GM12891 (cell line): Measurements from ENCODE around the gene TUT4.
"Not testable (repeated sequence)": the region's sequence is repeated elsewhere in the genome, so short reads cannot be mapped to it uniquely, and the experiment has no call there.

Experiments used
- DNase-seq: peaks from one replicate; pipeline ENCODE4 v3.0.0; 2011; ENCODE audit warnings: low spot score; ENCODE audit not compliant: insufficient read length
- FAIRE-seq: peaks from 2 replicates; lab custom pipeline; 2011; peaks lifted over from hg19 to GRCh38; lab: Jason Lieb, UNC
- PAX5 ChIP-seq: IDR thresholded peaks from 2 replicates; pipeline ENCODE4 v1.6.1; 2011; ENCODE audit warnings: low read length, moderate library complexity, mild to moderate bottlenecking; ENCODE audit not compliant: insufficient read depth, severe bottlenecking
- POLR2A ChIP-seq: IDR thresholded peaks from 2 replicates; pipeline ENCODE4 v1.6.1; 2011; ENCODE audit warnings: low read depth, low read length, control low read depth
- POLR2AphosphoS5 ChIP-seq: IDR thresholded peaks from 2 replicates; pipeline ENCODE4 v1.6.1; 2011; ENCODE audit warnings: low read depth, low read length, control low read depth
- POU2F2 ChIP-seq: IDR thresholded peaks from 2 replicates; pipeline ENCODE4 v1.6.1; 2011; ENCODE audit warnings: low read depth, mild to moderate bottlenecking, control low read depth, low read length, moderate library complexity
- SPI1 ChIP-seq: IDR thresholded peaks from 2 replicates; pipeline ENCODE4 v1.6.1; 2011; ENCODE audit warnings: low read depth, low read length, control low read depth
- TAF1 ChIP-seq: IDR thresholded peaks from 2 replicates; pipeline ENCODE4 v1.6.1; 2011; ENCODE audit warnings: low read depth, low read length, control low read depth

TUT4 gene

DNA sequence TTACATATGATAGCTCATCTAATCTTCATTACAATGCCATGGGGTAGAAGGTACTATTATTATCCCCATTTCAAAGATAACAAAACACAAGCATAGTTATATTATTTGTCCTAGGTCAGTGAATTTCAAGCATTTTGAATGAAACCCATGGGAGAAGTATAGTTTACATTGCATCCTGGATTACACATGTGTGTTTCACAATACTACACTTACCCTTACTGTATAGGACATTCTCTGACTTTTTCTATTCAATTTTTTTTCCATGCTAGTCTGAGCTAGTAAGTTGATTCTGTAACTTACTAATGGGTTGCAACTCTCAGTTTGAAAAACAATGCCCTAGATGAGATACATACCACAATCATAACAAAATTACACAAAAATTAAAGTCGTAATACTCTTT lies 40.6 kb upstream of the TUT4 start:
- no peak for TF ChIP-seq TAF1
- no peak for TF ChIP-seq SPI1
- no peak for TF ChIP-seq PAX5
- no peak for TF ChIP-seq POU2F2
- TF ChIP-seq POLR2A, result no peak
- TF ChIP-seq POLR2AphosphoS5, result no peak
- DNase-seq (no peak), FAIRE-seq (peak; percentile 56)

GRCh38 chr1:52592637-52593323 lies 39.9 kb upstream of the TUT4 start:
- peak; percentile 60 for FAIRE-seq
- TF ChIP-seq POLR2A (no peak), SPI1 (0 out of 2 replicates have a peak, but pooled peaks have one; percentile 27)
- no peak for DNase-seq

DNA sequence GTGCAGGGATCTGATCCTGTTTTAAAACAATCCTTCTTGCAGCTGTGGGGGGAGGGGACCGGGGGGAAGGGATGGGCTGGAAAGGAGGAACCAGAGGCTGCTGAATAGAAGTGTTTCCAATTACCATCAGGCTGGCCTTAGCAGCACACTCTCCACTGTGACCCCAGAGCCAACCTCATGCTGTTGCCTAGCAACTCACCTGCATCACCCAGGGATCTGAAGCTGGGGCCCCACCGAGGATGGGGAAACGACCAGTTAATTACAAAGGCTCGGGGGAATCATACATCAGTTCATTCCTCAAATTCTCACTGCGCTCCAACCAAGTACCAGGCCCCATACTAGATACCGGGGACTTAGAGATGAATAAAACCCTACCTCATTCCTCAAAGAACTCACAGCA lies 37.4 kb upstream of the TUT4 start:
- TF ChIP-seq POU2F2 (no peak), SPI1 (no peak), POLR2AphosphoS5 (no peak), TAF1 (no peak), PAX5 (no peak), POLR2A (no peak)
- FAIRE-seq (no peak), DNase-seq (no peak)

GRCh38 chr1:52588535-52588934 lies 35.6 kb upstream of the TUT4 start:
- TF ChIP-seq TAF1 (no peak), POLR2AphosphoS5 (no peak), POU2F2 (no peak), POLR2A (no peak), PAX5 (no peak), SPI1 (peak; percentile 57)
- FAIRE-seq (peak; percentile 5), DNase-seq (no peak)

DNA sequence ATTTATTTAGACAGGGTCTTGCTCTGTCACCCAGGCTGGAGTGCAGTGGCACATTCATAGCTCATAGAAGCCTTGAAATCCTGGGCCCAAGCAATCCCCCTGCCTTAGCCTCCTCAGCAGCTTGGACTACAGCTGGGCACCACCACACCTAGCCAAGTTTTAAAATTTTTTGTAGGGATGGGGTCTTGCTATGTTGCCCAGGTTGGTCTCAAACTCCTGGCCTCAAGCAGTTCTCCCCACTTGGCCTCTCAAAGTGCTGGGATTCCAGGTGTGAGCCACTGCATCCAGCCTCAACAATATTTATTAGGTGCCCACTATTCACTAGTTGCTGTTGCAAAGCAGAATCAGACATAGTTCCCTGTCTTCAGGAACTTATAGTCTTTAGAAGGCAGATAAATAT lies 35.1 kb upstream of the TUT4 start:
- FAIRE-seq (no peak), DNase-seq (no peak)
- no peak for TF ChIP-seq POLR2AphosphoS5
- no peak for TF ChIP-seq TAF1
- no peak for TF ChIP-seq POLR2A
- TF ChIP-seq SPI1, result no peak
- no peak for TF ChIP-seq POU2F2
- no peak for TF ChIP-seq PAX5

- no peak for TF ChIP-seq POU2F2
- TF ChIP-seq POLR2A, result no peak
- TF ChIP-seq PAX5, result no peak
- DNase-seq (no peak), FAIRE-seq (no peak)
Measured at GRCh38 chr1:52585474-52585873, 32.6 kb upstream of the TUT4 start.

DNA sequence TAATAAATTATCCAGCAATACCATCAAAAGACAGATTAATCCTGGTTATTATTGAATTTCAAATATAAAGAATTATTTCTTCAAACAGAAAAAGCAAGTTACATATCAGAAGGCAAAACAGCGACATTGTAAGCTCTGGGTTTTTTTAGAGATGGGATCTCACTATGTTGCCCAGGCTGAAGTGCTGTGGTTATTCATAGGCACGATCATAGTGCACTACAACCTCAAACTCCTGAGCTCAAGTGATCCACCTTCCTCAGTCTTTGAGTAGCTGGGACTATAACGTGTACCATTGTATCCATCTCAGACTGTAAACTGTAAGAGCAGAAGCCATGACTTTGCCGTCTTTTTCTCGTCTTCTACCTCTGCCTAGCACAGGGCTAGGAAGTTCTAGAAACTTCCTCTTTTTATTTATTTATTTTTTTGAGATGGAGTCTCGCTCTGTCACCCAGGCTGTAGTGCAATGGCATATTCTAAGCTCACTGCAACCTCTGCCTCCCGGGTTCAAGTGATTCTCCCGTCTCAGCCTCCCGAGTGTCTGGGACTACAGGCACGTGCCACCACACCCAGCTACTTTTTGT lies 29.3 kb upstream of the TUT4 start:
- FAIRE-seq (no peak), DNase-seq (no peak)
- TF ChIP-seq PAX5, result no peak
- no peak for TF ChIP-seq POU2F2
- no peak for TF ChIP-seq TAF1
- no peak for TF ChIP-seq SPI1
- TF ChIP-seq POLR2AphosphoS5, result no peak
- TF ChIP-seq POLR2A, result no peak

- FAIRE-seq (no peak), DNase-seq (no peak)
- TF ChIP-seq PAX5, result no peak
- TF ChIP-seq POU2F2, result no peak
- TF ChIP-seq POLR2A, result no peak
- TF ChIP-seq POLR2AphosphoS5, result no peak
- TF ChIP-seq SPI1, result no peak
- TF ChIP-seq TAF1, result no peak
Measured at GRCh38 chr1:52580283-52580682, 27.4 kb upstream of the TUT4 start.

- no peak for TF ChIP-seq POLR2A
- TF ChIP-seq POU2F2, result no peak
- TF ChIP-seq TAF1, result no peak
- no peak for TF ChIP-seq SPI1
- no peak for TF ChIP-seq PAX5
- TF ChIP-seq POLR2AphosphoS5, result no peak
- FAIRE-seq (no peak), DNase-seq (no peak)
Measured at GRCh38 chr1:52579415-52579814, 26.5 kb upstream of the TUT4 start.

DNA sequence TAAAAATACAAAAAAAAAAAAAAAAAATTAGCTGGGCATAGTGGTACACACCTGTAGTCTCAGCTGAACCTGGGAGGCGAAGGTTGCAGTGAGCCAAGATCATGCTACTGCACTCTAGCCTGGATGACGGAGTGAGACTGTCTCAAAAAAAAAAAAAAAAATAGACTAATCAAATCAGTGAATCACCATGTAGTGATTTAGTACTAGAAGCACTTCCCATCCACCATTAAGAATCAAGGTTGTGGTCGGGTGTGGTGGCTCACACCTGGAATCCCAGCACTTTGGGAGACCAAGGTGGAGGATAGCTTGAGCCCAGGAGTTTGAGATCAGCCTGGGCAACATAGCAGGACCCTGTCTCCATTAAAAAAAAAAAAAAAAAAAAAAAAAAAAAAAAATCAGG lies 25.2 kb upstream of the TUT4 start:
- FAIRE-seq, DNase-seq: not testable (repeated sequence)
